ENCODE measurements around the gene HS3ST6. TPM values are rescaled to one million over a fixed set of nuclear protein-coding genes. Genes with fewer than 3 reads are reported as not detected.
"Not testable (repeated sequence)": the region's sequence is repeated elsewhere in the genome, so short reads cannot be mapped to it uniquely, and the experiment has no call there.

The HS3ST6 gene
- total RNA-seq, 1 donor from 2014 or later, result not detected

DNA sequence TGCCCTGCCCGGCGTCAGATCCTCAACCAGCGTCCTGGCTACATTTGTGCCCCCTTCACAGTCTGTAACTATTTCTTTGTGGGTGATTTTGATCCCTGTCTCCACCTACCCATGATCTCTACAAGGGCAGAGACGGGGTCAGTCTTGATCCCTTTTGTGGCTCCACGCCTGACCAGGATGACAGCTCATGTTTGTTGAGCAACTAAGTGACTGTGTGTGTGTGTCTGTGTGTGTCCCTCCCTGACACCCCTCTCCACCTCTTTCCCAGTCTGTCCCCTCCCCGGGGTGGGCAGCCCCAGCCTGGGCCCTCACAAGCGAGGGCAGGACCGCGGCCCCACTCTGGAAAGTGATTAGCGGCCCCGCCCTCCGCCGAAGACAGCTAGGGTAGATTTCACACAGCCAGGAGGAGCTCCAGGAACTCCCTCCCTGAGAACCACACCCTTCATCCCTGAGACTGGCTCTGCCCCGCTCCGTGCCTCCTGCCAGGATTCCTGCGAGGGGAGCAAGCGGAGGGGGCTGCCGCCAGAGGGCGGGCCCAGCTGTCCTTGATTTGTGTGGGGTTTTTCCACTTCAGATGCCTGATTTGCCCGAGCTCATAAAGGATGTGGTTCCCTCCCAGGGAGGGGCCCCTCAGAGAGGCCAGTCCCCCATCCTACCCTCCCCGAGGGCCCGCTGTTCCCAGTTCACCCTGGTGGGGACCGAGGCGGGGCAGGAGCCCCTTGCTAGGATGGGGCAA is 5.3 kb upstream of the HS3ST6 start:
- Mint-ChIP-seq H3K27ac (ENCODE audit: unreplicated experiment) (no peak overlapping the region), H3K36me3 (ENCODE audit: low read depth, unreplicated experiment) (peaks cover 5% of the 10 kb centered on the region), H3K27me3 (ENCODE audit: unreplicated experiment) (peaks cover 25% of the 10 kb centered on the region), H3K9me3 (ENCODE audit: unreplicated experiment) (no peaks in the 10 kb centered on the region), H3K4me3 (ENCODE audit: unreplicated experiment) (no peak overlapping the region), H3K4me1 (ENCODE audit: unreplicated experiment) (peaks cover 7% of the 10 kb centered on the region)
- DNase-seq (ENCODE audit: low spot score), result no peak
- peak; percentile 24 for TF ChIP-seq CTCF (IDR thresholded peaks at IDR 0.05; ENCODE audit: unreplicated experiment)

- TF ChIP-seq CTCF (IDR thresholded peaks at IDR 0.05; ENCODE audit: unreplicated experiment), result no peak
- Mint-ChIP-seq H3K9me3 (ENCODE audit: unreplicated experiment) (no peaks in the 10 kb centered on the region), H3K4me1 (ENCODE audit: unreplicated experiment) (peaks cover 7% of the 10 kb centered on the region), H3K4me3 (ENCODE audit: unreplicated experiment) (no peak overlapping the region), H3K36me3 (ENCODE audit: low read depth, unreplicated experiment) (peaks cover 5% of the 10 kb centered on the region), H3K27me3 (ENCODE audit: unreplicated experiment) (peaks cover 22% of the 10 kb centered on the region), H3K27ac (ENCODE audit: unreplicated experiment) (no peak overlapping the region)
- no peak for DNase-seq (ENCODE audit: low spot score)
Observed at GRCh38 chr16:1922357-1922756, 4.1 kb upstream of the HS3ST6 start.

GRCh38 chr16:1920727-1921171 is 2.5 kb upstream of the HS3ST6 start:
- no peak overlapping the region for H3K27ac Mint-ChIP-seq (ENCODE audit: unreplicated experiment)
- H3K4me1 Mint-ChIP-seq (ENCODE audit: unreplicated experiment), result peaks cover 7% of the 10 kb centered on the region
- H3K27me3 Mint-ChIP-seq (ENCODE audit: unreplicated experiment), result peaks cover 27% of the 10 kb centered on the region

GRCh38 chr16:1920122-1920521 is 1.9 kb upstream of the HS3ST6 start:
- Mint-ChIP-seq H3K27me3 (ENCODE audit: unreplicated experiment) (peaks cover 32% of the 10 kb centered on the region), H3K4me1 (ENCODE audit: unreplicated experiment) (peaks cover 12% of the 10 kb centered on the region)
- H3K4me3 Mint-ChIP-seq (ENCODE audit: unreplicated experiment); H3K36me3 Mint-ChIP-seq (ENCODE audit: low read depth, unreplicated experiment); H3K9me3 Mint-ChIP-seq (ENCODE audit: unreplicated experiment); H3K27ac Mint-ChIP-seq (ENCODE audit: unreplicated experiment); DNase-seq (ENCODE audit: low spot score): not testable (repeated sequence)

More at GRCh38 chr16:1920727-1921171, 2.5 kb upstream of the HS3ST6 start:
- peaks cover 5% of the 10 kb centered on the region for H3K36me3 Mint-ChIP-seq (ENCODE audit: low read depth, unreplicated experiment)
- TF ChIP-seq CTCF (IDR thresholded peaks at IDR 0.05; ENCODE audit: unreplicated experiment), result no peak
- H3K9me3 Mint-ChIP-seq (ENCODE audit: unreplicated experiment), result no peaks in the 10 kb centered on the region
- H3K4me3 Mint-ChIP-seq (ENCODE audit: unreplicated experiment), result peak overlapping the region; percentile 24
- peak; percentile 59 for DNase-seq (ENCODE audit: low spot score)

DNA sequence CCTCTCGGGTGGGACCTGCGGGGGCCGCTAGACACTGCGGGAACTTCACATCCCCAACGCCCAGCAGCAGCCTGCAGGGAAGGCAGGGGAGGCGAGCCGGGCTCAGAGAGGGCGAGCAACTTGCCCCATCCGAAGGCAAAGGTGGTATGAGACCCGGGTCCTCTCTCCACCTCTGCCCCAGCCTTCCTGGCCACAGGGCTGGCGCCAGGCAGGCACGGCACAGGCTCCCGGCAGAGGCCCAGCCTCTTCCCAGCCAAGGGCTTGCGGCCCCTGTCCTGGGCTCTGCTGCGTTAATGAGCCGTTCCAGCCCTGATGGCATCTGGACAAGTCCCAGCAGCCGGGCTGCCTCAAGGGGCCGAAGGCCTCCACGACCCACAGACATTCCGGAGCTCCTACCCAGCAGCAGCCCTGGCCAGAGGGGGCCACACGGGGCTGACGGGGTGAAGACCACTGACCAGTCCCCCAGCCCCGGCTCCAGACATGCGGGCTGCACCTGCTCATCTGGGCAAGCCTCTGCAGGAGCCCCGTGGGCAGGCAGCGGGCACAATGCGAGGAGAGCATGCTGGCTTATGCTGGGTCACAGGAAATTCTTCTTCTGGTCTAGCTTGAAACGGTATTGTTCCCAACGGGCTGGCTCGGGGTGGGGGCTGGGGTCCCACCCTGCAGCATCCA is 1.2 kb upstream of the HS3ST6 start:
- TF ChIP-seq CTCF (IDR thresholded peaks at IDR 0.05; ENCODE audit: unreplicated experiment), result no peak
- Mint-ChIP-seq H3K27ac (ENCODE audit: unreplicated experiment) (no peak overlapping the region), H3K9me3 (ENCODE audit: unreplicated experiment) (no peaks in the 10 kb centered on the region), H3K4me3 (ENCODE audit: unreplicated experiment) (no peak overlapping the region), H3K4me1 (ENCODE audit: unreplicated experiment) (peaks cover 16% of the 10 kb centered on the region), H3K36me3 (ENCODE audit: low read depth, unreplicated experiment) (peaks cover 5% of the 10 kb centered on the region), H3K27me3 (ENCODE audit: unreplicated experiment) (peaks cover 34% of the 10 kb centered on the region)
- DNase-seq (ENCODE audit: low spot score), result no peak
